NCI-H345 (cell line): ENCODE data around the gene KRT74.

Experiments
- DNase-seq: peaks from one replicate; lab custom pipeline; 2025; lab: John Stamatoyannopoulos, UW

The KRT74 gene

GRCh38 chr12:52573743-52574142, at the start of gene KRT74:
TSS of gene KRT74 (minus strand) at chr12:52573843. CDS start at chr12:52573777, 66 bp downstream.
- no peak for DNase-seq

GRCh38 chr12:52622349-52622748, 48.7 kb upstream of the KRT74 start:
- no peak for DNase-seq

GRCh38 chr12:52618866-52619265, 45.2 kb upstream of the KRT74 start:
- DNase-seq, result no peak

- no peak for DNase-seq
Measured at GRCh38 chr12:52618216-52618615, 44.6 kb upstream of the KRT74 start, which contains the start of gene KRT73. TSS of gene KRT73 (minus strand) at chr12:52618559. CDS start at chr12:52618524, 35 bp downstream.

GRCh38 chr12:52617403-52617785, 43.8 kb upstream of the KRT74 start:
- no peak for DNase-seq

- DNase-seq, result no peak
Measured at GRCh38 chr12:52616680-52617402, 43.2 kb upstream of the KRT74 start.

- DNase-seq, result no peak
Measured at GRCh38 chr12:52615912-52616311, 42.3 kb upstream of the KRT74 start.

- DNase-seq, result no peak
Measured at GRCh38 chr12:52615208-52615868, 41.7 kb upstream of the KRT74 start.

GRCh38 chr12:52614381-52615207, 41.0 kb upstream of the KRT74 start:
- DNase-seq, result no peak

GRCh38 chr12:52613384-52614030, 39.9 kb upstream of the KRT74 start:
- DNase-seq, result no peak

GRCh38 chr12:52612431-52613383, 39.1 kb upstream of the KRT74 start:
- DNase-seq, result no peak

GRCh38 chr12:52611080-52611468, 37.4 kb upstream of the KRT74 start:
- DNase-seq, result no peak

GRCh38 chr12:52608826-52609630, 35.4 kb upstream of the KRT74 start:
- no peak for DNase-seq

- DNase-seq, result no peak
Measured at GRCh38 chr12:52608161-52608560, 34.5 kb upstream of the KRT74 start.

GRCh38 chr12:52607314-52607713, 33.7 kb upstream of the KRT74 start:
- no peak for DNase-seq

GRCh38 chr12:52606581-52607218, 33.1 kb upstream of the KRT74 start:
- no peak for DNase-seq

GRCh38 chr12:52606096-52606495, 32.5 kb upstream of the KRT74 start:
- no peak for DNase-seq

GRCh38 chr12:52605542-52605941, 31.9 kb upstream of the KRT74 start:
- DNase-seq, result no peak

GRCh38 chr12:52604859-52605258, 31.2 kb upstream of the KRT74 start:
- no peak for DNase-seq

GRCh38 chr12:52603314-52603713, 29.7 kb upstream of the KRT74 start:
- DNase-seq, result no peak
